Ectodermal cell (in vitro differentiated cells): Measurements from ENCODE around the gene USH1C.

Experiments
- H3K27ac ChIP-seq: 2 replicates; pipeline ENCODE4 v1.7.0; 2013; ENCODE audit warnings: mild to moderate bottlenecking, low read depth, low read length; ENCODE audit not compliant: insufficient read depth, poor library complexity, severe bottlenecking
- H3K27me3 ChIP-seq: 2 replicates; pipeline ENCODE4 v1.7.0; 2013; ENCODE audit warnings: mild to moderate bottlenecking, low read length; ENCODE audit not compliant: insufficient read depth, control insufficient read depth, poor library complexity, severe bottlenecking
- H3K36me3 ChIP-seq: one replicate; pipeline ENCODE4 v1.7.0; 2013; ENCODE audit warnings: low read length; ENCODE audit not compliant: control insufficient read depth, insufficient read depth
- H3K4me1 ChIP-seq: one replicate; pipeline ENCODE4 v1.7.0; 2013; ENCODE audit warnings: low read length; ENCODE audit not compliant: control insufficient read depth, insufficient read depth
- H3K4me3 ChIP-seq: 2 replicates; pipeline ENCODE4 v1.7.0; 2013; ENCODE audit warnings: low read depth, low read length, control low read depth; ENCODE audit not compliant: insufficient read depth
- H3K9me3 ChIP-seq: 2 replicates; pipeline ENCODE4 v1.7.0; 2013; ENCODE audit warnings: mild to moderate bottlenecking, low read length, moderate library complexity; ENCODE audit not compliant: control insufficient read depth
- WGBS, 2 experiments: methylation state at CpG; one replicate each; pipeline ENCODE4 v1.1.7; 2013; ENCODE audit warnings: missing lambda C conversion rate in 2 of 2; 5-methylcytosine and 5-hydroxymethylcytosine counted together

USH1C gene

DNA sequence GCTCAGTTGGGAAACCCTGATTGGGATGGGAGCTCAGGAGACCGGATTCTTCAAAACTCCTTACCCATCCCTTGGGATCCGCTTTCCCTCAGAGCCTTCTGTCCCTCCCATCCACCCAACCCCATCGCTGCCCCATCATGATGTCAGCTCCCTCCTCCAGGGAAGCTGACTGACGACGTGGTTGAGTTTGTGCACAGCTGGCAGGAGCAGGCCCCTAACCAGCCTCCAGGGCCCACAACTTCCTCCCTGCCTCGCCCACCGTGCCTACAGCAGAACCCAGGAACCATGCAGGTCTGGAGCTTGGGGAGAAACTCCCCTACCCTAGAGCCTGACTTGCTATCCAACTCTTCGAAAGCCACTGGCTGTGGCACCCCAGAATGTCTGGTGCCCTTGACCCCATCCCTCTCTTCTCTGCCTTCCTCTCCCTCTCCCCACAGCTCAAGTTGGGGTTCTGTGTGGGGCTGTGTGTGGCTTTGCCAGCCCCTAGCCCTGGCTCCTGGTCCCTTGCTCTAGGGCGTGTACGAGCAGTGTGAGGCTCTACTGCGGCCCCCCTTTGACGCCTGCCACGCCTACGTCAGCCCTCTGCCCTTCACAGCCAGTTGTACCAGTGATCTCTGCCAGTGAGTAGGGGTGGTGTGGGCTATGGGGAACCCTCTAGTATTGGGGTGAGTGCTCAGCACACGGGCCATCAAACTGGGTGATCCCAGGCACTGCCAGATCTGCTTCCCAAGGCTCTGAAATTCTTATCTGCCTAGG is 14.0 kb upstream of the USH1C start:
- no peaks in the 10 kb centered on the region for H3K36me3 ChIP-seq
- no peaks in the 10 kb centered on the region for H3K9me3 ChIP-seq
- WGBS, 2 experiments: 88 to 90% methylated on average over 15 of the region's 15 CpGs
- no peak overlapping the region for H3K4me3 ChIP-seq
- no peaks in the 10 kb centered on the region for H3K27me3 ChIP-seq
- H3K27ac ChIP-seq: no peak overlapping the region
- no peaks in the 10 kb centered on the region for H3K4me1 ChIP-seq

DNA sequence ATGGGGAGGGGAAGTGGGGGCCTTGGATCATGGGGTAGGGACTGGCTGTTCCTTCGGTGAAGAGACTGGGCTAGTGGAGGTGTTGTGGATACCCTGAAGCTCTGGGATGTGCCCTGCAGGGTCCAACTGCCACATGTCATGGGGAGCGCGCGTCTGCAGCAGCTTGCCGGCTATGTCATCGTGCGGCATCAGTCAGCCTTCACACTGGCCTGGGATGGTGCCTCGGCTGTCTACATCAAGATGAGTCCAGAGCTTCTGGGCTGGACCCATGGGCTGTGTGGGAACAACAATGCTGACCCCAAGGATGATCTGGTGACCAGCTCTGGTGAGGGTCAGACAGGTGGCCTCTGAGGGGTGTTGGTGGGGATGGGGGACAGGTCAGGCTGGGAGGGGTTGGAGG is 12.8 kb upstream of the USH1C start:
- Histone ChIP-seq H3K4me3 (no peak overlapping the region), H3K4me1 (no peaks in the 10 kb centered on the region), H3K27me3 (no peaks in the 10 kb centered on the region), H3K9me3 (no peaks in the 10 kb centered on the region), H3K27ac (no peak overlapping the region), H3K36me3 (no peaks in the 10 kb centered on the region)
- WGBS, 2 experiments: 94% methylated on average over 8 of the region's 8 CpGs

DNA sequence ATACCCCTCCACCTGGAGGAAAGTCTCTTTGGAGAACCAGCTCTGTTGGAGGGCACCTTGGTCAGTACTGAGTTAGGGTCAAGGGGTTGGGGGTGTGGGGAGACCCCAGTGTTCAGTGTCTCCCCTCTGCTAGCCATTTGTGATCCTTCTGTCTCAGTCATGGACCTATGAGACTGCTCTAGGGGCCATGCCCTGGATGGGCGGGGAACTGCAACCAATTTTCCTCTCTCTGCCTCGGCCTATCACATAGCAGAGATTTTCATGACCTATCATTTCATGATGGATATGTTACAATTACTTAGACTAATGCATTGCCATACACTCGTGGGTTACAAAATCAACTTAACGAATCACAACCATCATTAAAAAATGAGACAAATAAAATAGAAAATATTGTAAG is 10.3 kb upstream of the USH1C start:
- WGBS, 2 experiments: 98 to 100% methylated on average over 1 to 2 of the region's 4 CpGs
- no peaks in the 10 kb centered on the region for H3K9me3 ChIP-seq
- no peak overlapping the region for H3K27ac ChIP-seq
- H3K4me1 ChIP-seq: no peaks in the 10 kb centered on the region
- H3K4me3 ChIP-seq: no peak overlapping the region
- no peaks in the 10 kb centered on the region for H3K36me3 ChIP-seq
- H3K27me3 ChIP-seq: no peaks in the 10 kb centered on the region

DNA sequence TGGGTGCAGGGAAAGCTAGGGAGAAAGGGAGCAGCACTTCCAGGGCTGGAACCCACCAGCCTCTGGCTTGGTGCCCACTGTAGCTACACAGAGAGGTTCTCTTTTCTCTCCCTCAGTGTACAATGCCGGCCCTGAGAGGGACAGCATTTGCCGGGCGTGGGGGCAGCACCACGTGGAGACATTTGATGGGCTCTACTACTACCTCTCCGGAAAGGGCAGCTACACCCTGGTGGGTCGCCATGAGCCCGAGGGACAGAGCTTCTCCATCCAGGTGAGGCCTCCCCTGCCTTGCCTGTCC is 9.0 kb upstream of the USH1C start:
- 91 to 92% methylated on average over 7 of the region's 7 CpGs for WGBS, 2 experiments
- Histone ChIP-seq H3K36me3 (no peaks in the 10 kb centered on the region), H3K27me3 (no peaks in the 10 kb centered on the region), H3K9me3 (no peaks in the 10 kb centered on the region), H3K4me1 (no peaks in the 10 kb centered on the region), H3K27ac (no peak overlapping the region), H3K4me3 (no peak overlapping the region)

DNA sequence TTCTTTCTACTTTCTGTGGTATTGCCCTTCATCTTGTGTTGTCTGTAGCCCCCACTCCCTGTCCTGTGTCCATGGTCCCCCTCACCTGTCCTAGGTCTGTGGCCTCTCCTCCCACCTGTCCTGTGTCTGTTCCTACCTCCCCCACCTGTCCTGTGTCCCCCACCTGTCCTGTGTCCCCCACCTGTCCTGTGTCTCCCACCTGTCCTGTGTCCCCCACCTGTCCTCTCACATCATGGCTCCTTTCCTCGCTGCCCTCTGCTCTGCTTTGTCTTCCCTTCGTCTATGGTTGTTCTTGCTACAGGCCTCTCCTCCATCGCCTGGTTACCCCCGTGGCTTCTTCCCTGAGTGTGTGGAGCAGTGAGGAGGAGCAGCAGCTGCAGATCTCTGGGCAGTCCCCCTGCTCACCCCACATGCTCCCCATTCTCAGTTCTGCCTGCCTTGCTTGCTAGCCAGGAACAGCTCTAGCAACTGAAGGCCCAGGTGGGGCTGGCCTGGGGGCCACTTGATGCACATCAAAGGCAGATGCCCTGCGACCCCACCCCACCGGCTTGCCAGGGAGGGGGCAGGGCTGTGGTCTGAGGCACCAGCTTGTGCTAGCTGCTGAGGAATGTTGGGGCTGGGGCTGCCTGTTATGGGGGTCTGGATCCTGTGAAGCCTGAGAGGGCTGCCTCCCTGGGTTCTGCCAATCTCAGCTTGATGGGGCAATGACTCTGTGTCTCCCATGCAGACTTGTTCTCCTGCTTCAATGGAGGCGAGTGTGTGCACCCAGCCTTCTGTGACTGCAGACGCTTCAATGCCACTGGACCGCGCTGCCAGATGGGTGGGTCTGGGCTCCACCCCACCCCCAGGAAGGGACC is 8.4 kb upstream of the USH1C start:
- no peak overlapping the region for H3K27ac ChIP-seq
- no peaks in the 10 kb centered on the region for H3K9me3 ChIP-seq
- H3K4me1 ChIP-seq: peaks cover 2% of the 10 kb centered on the region
- WGBS, 2 experiments: 95% methylated on average over 10 of the region's 10 CpGs
- H3K27me3 ChIP-seq: no peaks in the 10 kb centered on the region
- H3K4me3 ChIP-seq: no peak overlapping the region
- H3K36me3 ChIP-seq: no peaks in the 10 kb centered on the region

DNA sequence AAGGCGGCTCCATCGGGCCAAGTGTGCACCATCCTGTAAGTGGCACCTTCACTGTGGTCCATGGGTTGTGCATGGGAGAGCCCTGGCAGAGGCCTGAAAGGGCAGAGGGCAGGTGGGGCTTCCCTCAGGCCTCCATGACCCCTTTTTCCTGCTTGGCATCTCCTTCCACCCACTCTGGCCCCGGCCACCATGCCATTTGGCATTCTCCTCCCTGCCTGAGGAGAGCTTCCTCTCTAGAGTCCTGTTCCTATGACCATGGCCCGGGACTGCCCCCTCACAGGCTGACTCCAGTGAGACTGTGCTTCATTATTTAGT is 7.8 kb upstream of the USH1C start:
- WGBS, 2 experiments: 94 to 97% methylated on average over 4 of the region's 4 CpGs
- Histone ChIP-seq H3K4me1 (peaks cover 9% of the 10 kb centered on the region), H3K27ac (no peak overlapping the region), H3K4me3 (no peak overlapping the region), H3K9me3 (no peaks in the 10 kb centered on the region), H3K36me3 (no peaks in the 10 kb centered on the region), H3K27me3 (no peaks in the 10 kb centered on the region)

DNA sequence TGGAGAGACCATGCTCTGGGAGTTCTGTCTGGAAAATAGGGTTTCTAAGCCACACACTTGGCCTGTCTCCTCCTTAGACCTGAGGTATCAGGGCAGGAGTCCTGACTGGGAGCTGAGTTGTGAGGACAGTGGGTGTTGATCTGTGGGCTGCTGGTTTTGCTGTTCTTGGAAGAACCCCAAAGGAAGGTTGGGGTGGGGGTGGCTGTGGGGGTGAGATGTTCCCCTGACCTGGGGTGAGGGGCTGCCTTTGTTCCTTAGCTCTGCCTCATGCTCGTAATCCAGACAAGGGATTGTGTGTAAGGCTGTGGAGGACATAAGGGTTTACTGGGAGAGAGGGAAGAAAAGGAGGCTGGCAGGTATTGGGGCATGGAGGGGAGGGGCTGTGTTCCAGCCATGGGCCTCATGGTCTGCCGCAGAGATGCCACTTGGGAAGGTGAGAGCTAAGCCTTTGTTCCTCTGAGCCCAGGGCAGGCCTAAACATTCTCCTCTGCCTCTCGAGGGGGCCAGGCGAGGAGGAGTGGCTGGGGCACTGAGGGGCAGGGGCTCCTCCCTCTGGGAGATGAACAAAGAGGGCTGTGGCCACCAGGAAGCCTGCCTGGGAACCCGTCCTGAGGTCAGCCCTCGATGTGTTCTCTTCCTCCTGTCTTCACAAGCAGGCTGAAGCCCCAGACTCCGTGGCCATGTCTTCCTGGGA is 7.3 kb upstream of the USH1C start:
- H3K36me3 ChIP-seq: no peaks in the 10 kb centered on the region
- peaks cover 10% of the 10 kb centered on the region for H3K4me1 ChIP-seq
- H3K27ac ChIP-seq: no peak overlapping the region
- no peaks in the 10 kb centered on the region for H3K27me3 ChIP-seq
- H3K4me3 ChIP-seq: no peak overlapping the region
- whole genome bisulfite sequencing, 2 experiments: 70 to 74% methylated on average over 7 of the region's 7 CpGs
- H3K9me3 ChIP-seq: no peaks in the 10 kb centered on the region

DNA sequence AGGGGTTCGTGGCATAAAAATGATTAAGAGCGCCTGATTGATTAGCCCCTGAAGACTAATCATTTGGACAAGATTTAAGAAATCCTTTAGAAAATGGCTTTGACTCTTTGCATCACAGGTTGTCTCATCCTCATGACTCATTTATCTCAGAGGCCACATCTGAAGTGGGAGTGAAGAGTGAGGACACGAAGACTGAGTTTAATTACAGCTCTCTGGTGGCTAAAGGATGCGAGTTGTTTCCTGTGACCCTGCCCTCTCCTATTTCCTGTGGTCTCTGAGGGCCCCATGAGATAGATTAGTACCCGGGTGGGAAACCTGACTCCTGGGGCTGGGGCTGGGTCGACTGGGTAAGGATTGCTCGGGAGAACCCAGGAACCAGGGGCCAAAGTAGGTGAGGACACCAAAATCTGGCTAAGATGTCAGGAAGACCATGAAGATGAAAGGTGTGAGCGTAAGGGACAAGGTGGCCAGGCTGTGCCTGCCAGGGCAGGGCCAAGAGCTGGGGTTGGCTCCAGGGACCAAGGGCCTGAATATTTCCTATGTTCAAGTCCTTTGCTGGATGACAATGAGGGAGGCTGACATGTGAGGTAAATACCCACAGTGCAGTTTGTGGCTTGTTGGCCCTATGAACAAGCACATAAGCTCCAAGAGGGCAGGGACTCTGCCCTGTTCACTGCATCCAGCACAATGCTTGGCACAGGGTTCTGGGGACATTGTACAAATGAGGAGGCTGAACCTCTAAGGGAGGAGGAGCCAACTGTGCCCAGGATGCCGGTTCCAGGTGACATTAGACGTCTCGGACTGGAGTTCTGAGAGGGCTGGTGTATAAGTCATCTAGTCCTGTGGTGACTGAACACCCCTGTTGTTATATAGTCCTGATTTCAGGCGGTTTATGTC is 6.5 kb upstream of the USH1C start:
- no peaks in the 10 kb centered on the region for H3K9me3 ChIP-seq
- H3K4me3 ChIP-seq: no peak overlapping the region
- WGBS, 2 experiments: 85% methylated on average over 12 of the region's 12 CpGs
- no peak overlapping the region for H3K27ac ChIP-seq
- no peaks in the 10 kb centered on the region for H3K36me3 ChIP-seq
- peaks cover 10% of the 10 kb centered on the region for H3K4me1 ChIP-seq
- H3K27me3 ChIP-seq: peaks cover 6% of the 10 kb centered on the region

DNA sequence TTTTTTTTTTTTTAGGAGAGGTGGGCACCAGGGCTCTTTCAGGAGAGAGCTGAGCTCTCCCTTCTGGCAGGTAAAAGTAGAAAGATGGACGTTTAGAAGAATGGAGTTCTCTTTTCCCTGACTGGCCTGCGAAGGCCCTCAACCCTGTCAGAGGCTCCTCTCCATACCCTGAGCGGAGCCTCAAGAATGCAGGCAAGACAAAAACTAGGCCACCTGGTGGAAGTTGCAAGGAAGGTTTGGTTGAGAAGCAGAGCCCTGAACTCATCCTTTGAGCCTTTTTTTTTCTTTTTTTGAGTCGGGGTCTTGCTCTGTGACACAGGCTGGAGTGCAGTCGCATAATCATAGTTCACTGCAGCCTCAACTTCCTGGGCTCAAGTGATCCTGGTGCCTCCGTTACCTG is 4.2 kb upstream of the USH1C start:
- Histone ChIP-seq H3K4me3 (no peak overlapping the region), H3K27ac (no peak overlapping the region), H3K4me1 (peaks cover 10% of the 10 kb centered on the region), H3K36me3 (no peaks in the 10 kb centered on the region), H3K27me3 (peaks cover 20% of the 10 kb centered on the region), H3K9me3 (no peaks in the 10 kb centered on the region)
- 75 to 76% methylated on average over 6 of the region's 6 CpGs for WGBS, 2 experiments
